ENCODE results near the gene KLRD1.
"Not testable (repeated sequence)": the region's sequence is repeated elsewhere in the genome, so short reads cannot be mapped to it uniquely, and the experiment has no call there.

KLRD1 gene

DNA sequence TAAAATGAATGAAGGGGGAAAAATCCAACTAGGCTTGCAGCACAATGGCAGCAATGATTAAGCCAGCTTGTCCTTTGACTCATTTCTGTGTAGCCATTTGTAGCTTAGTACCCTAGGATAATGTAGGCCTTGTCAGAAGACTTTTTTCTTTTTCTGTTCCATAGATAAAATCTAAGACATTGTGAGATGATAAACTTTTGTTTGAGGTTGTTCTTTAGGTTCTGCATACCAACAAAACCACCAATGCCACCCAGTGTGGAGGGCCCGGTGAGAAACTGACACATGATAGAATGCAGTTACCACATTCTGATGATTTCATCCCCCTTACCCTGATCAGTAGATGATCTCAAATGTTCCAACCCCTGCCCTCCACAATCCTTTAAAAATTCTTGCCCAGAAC lies 6.6 kb upstream of the KLRD1 start:
- no peak for DNase-seq (ENCODE audit: extremely low read depth, low read depth)
- TF ChIP-seq CTCF (IDR thresholded peaks at IDR 0.05; ENCODE audit: low read depth, low read length, missing control alignments), result no peak
- no peak overlapping the region for H3K4me3 ChIP-seq (replicated peaks; ENCODE audit: low read depth, low read length)

GRCh38 chr12:10304161-10304574 lies 3.5 kb upstream of the KLRD1 start:
- H3K4me3 ChIP-seq (replicated peaks; ENCODE audit: low read depth, low read length), result no peak overlapping the region
- peak; percentile 38 for DNase-seq (ENCODE audit: extremely low read depth, low read depth)
- TF ChIP-seq CTCF (IDR thresholded peaks at IDR 0.05; ENCODE audit: low read depth, low read length, missing control alignments), result no peak

DNA sequence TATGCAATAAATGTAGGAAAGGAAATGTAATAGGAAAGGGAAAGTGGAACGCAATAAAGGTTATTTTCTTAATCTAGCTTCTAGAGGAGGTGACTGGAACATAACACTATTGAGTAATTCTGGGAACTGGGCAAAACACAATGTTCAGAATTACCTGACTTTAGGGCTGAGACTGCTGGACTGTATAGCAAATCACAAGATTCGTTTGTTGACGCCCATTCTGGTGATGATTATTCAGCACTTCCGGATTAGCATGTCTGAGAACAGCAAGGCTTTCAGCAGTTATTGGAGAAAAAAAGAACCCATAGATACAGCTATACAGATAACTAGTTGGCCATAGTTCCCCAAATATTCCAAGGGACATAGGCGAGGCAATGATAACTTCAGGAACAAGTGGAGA lies 2.3 kb upstream of the KLRD1 start:
- DNase-seq (ENCODE audit: extremely low read depth, low read depth), result no peak
- no peak for TF ChIP-seq CTCF (IDR thresholded peaks at IDR 0.05; ENCODE audit: low read depth, low read length, missing control alignments)
- H3K4me3 ChIP-seq (replicated peaks; ENCODE audit: low read depth, low read length), result no peak overlapping the region

DNA sequence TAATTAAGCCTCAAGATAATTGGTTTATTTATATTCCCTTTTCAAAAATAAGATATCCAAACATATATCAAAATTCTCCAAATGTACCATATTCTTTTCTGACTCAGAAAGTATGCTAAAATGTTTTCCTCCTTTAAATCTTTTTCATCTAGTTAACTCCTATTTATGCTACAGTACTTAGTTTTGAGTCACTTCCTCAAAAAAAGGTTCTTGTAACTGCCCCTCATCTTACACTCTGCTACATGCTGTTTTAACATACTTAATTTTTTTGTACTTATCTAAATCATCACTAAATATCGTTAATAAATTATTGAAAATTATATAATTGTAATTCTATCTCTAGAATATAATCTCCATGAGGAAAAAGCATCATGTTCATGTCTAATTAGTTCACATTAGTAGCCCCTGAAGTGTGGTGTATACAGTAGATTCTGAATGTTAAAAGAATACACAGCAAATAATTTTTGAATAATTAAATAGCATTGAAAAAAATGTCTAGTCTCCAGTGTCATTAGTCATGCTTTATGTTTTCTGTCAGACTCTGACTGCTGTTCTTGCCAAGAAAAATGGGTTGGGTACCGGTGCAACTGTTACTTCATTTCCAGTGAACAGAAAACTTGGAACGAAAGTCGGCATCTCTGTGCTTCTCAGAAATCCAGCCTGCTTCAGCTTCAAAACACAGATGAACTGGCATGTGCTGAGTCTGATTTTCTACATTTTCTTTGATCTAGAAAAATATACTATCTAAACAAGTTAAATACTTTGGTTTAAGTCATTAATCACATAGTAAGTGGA lies 3.5 kb downstream of the KLRD1 start:
- no peak for TF ChIP-seq CTCF (IDR thresholded peaks at IDR 0.05; ENCODE audit: low read depth, low read length, missing control alignments)
- H3K4me3 ChIP-seq (replicated peaks; ENCODE audit: low read depth, low read length), result no peak overlapping the region
- DNase-seq (ENCODE audit: extremely low read depth, low read depth), result no peak

- DNase-seq (ENCODE audit: extremely low read depth, low read depth), result no peak
- no peak for TF ChIP-seq CTCF (IDR thresholded peaks at IDR 0.05; ENCODE audit: low read depth, low read length, missing control alignments)
- H3K4me3 ChIP-seq (replicated peaks; ENCODE audit: low read depth, low read length), result no peak overlapping the region
Observed at GRCh38 chr12:10319388-10319787, 11.7 kb downstream of the KLRD1 start.

- no peak for DNase-seq (ENCODE audit: extremely low read depth, low read depth)
- H3K4me3 ChIP-seq (replicated peaks; ENCODE audit: low read depth, low read length), result no peak overlapping the region
- TF ChIP-seq CTCF (IDR thresholded peaks at IDR 0.05; ENCODE audit: low read depth, low read length, missing control alignments), result no peak
Observed at GRCh38 chr12:10320643-10321042, 13.0 kb downstream of the KLRD1 start.

DNA sequence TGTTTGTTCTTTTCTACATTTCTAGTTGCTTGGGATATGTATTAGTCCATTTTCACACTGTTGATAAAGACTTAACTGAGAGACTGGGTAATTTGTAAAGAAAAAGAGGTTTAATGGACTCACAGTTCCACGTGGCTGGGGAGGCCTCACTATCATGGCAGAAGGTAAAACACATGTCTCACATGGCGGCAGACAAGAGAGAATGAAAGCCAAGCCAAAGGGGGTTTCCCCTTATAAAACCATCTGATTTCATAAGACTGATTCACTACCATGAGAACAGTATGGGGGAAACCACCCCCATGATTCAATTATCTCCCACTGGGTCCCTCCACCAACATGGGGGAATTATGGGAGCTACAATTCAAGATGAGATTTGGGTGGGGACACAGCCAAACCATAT lies 21.0 kb downstream of the KLRD1 start:
- H3K4me3 ChIP-seq (replicated peaks; ENCODE audit: low read depth, low read length); DNase-seq (ENCODE audit: extremely low read depth, low read depth): not testable (repeated sequence)
